ENCODE results near the gene RPS14.

GRCh38 chr5:150412319-150413175 lies 37.0 kb downstream of the RPS14 start, which contains the start of gene CD74:
- peak; percentile 100 for TF ChIP-seq POLR2A (IDR thresholded peaks at IDR 0.05; ENCODE audit: low read depth, low read length)
- peak; percentile 100 for TF ChIP-seq TAF1 (IDR thresholded peaks at IDR 0.05; ENCODE audit: low read depth, low read length)
- TF ChIP-seq PAX5 (IDR thresholded peaks at IDR 0.05; ENCODE audit: insufficient read depth, low read length, severe bottlenecking): peak; percentile 95
- peak; percentile 99 for TF ChIP-seq POLR2AphosphoS5 (IDR thresholded peaks at IDR 0.05; ENCODE audit: low read depth, low read length)
- peak; percentile 96 for TF ChIP-seq SPI1 (IDR thresholded peaks at IDR 0.05; ENCODE audit: low read depth, low read length)
- peak; percentile 99 for TF ChIP-seq POU2F2 (IDR thresholded peaks at IDR 0.05; ENCODE audit: low read depth, low read length)

Measured in GM12891 (cell line).